CD4-positive, CD25-positive, alpha-beta regulatory T cell (primary cell): ENCODE results near the gene AMMECR1. TPM values are rescaled to one million over a fixed set of nuclear protein-coding genes. Genes with fewer than 3 reads are reported as not detected.
A peak's percentile ranks its signal among the peaks of the same experiment; 100 is the strongest.

ENCODE experiments used
- ATAC-seq, 2 donors: fragments of 150-1000 bp; cut with Tn5 transposase; one replicate each; pipeline ENCODE4 v1.10.0; 2021; ENCODE audit warnings: low read depth in 2 of 2, moderate number of reproducible peaks in 2 of 2, moderate library complexity in 1 of 2
- DNase-seq, 3 donors: peaks; one replicate each; pipeline versions ENCODE4 v3.0.0 to v3.0.0-alpha.2; 2012 to 2022; ENCODE audit warnings: mixed read lengths in 1 of 3
- H3K27ac ChIP-seq: one replicate; pipeline ENCODE4 v1.7.0; 2013; ENCODE audit warnings: mild to moderate bottlenecking, low read length; ENCODE audit not compliant: insufficient read depth, poor library complexity, severe bottlenecking
- H3K27me3 ChIP-seq: one replicate; pipeline ENCODE4 v1.7.0; 2013; ENCODE audit warnings: low read length; ENCODE audit not compliant: control insufficient read depth, insufficient read depth
- H3K36me3 ChIP-seq: one replicate; pipeline ENCODE4 v1.7.0; 2013; ENCODE audit warnings: mild to moderate bottlenecking, low read length, moderate library complexity; ENCODE audit not compliant: control insufficient read depth, insufficient read depth
- H3K4me1 ChIP-seq: 2 replicates; pipeline ENCODE4 v1.7.0; 2013; ENCODE audit warnings: mild to moderate bottlenecking, low read length; ENCODE audit not compliant: insufficient read depth, control insufficient read depth, poor library complexity, severe bottlenecking
- H3K4me3 ChIP-seq: one replicate; pipeline ENCODE4 v1.7.0; 2013; ENCODE audit warnings: low read depth, mild to moderate bottlenecking, low read length, moderate library complexity
- H3K9me3 ChIP-seq, 2 experiments: 1 replicate in 1 of 2; 2 replicates in 1 of 2; pipeline ENCODE4 v1.7.0; 2013; ENCODE audit warnings: low read length in 2 of 2, mild to moderate bottlenecking in 1 of 2, moderate library complexity in 1 of 2; ENCODE audit not compliant: control insufficient read depth in 2 of 2
- H3K27ac Mint-ChIP-seq, 3 donors: one replicate each; pipeline ENCODE4 v1.8.0; 2020 to 2022; ENCODE audit warnings: mild to moderate bottlenecking in 3 of 3, mixed read lengths in 3 of 3, moderate library complexity in 2 of 3
- H3K27me3 Mint-ChIP-seq: one replicate; pipeline ENCODE4 v1.8.0; 2022; ENCODE audit warnings: mild to moderate bottlenecking, mixed read lengths
- H3K36me3 Mint-ChIP-seq: one replicate; pipeline ENCODE4 v1.8.0; 2020; ENCODE audit warnings: mixed read lengths
- H3K4me1 Mint-ChIP-seq, 4 donors: one replicate each; pipeline ENCODE4 v1.8.0; 2020 to 2022; ENCODE audit warnings: mixed read lengths in 4 of 4, mild to moderate bottlenecking in 1 of 4
- H3K4me3 Mint-ChIP-seq, 4 donors: one replicate each; pipeline ENCODE4 v1.8.0; 2020 to 2022; ENCODE audit warnings: mild to moderate bottlenecking in 4 of 4, mixed read lengths in 4 of 4, moderate library complexity in 3 of 4
- H3K9me3 Mint-ChIP-seq, 7 donors: one replicate each; pipeline ENCODE4 v1.8.0; 2020 to 2022; ENCODE audit warnings: mixed read lengths in 7 of 7, mild to moderate bottlenecking in 3 of 7, moderate library complexity in 2 of 7
- polyA plus RNA-seq, 4 donors: library from polyadenylated mRNA; unstranded; fragments of 300-500 nt; fragmentation: Illumina TruSeq; gene quantifications; one replicate each; pipeline ENCODE4 v1.2.3, GENCODE V29; 2021
- total RNA-seq: library from RNA; stranded (reverse); gene quantifications from one replicate; pipeline ENCODE4 v1.2.3, GENCODE V29; 2022

AMMECR1 gene
- total and polyA plus RNA-seq, 5 donors from 2014 or later, result 11.0 to 23.1 (median 15.8) TPM

- peak overlapping the region in 1 of 3 donors; percentile 74 for H3K27ac Mint-ChIP-seq
- no peaks in the 10 kb centered on the region for H3K9me3 ChIP-seq
- ATAC-seq, result no peak
- no peaks in the 10 kb centered on the region for H3K36me3 ChIP-seq
- no peak for DNase-seq
- H3K27me3 Mint-ChIP-seq, result no peaks in the 10 kb centered on the region
- peaks cover 18% of the 10 kb centered on the region for H3K4me1 ChIP-seq
- no peak overlapping the region for H3K27ac ChIP-seq
- no peak overlapping the region for H3K4me3 ChIP-seq
- H3K4me1 Mint-ChIP-seq, result peaks cover 8 to 62% (median 28%) of the 10 kb centered on the region in 4 donors
- no peaks in the 10 kb centered on the region for H3K27me3 ChIP-seq
- H3K9me3 Mint-ChIP-seq, result peaks cover 0 to 4% (median 0%) of the 10 kb centered on the region in 7 donors
- H3K4me3 Mint-ChIP-seq, result no peak overlapping the region
- peaks cover 5% of the 10 kb centered on the region for H3K36me3 Mint-ChIP-seq
These were observed 98.0 kb downstream of the AMMECR1 start for GRCh38 chrX:110219920-110220319.

DNA sequence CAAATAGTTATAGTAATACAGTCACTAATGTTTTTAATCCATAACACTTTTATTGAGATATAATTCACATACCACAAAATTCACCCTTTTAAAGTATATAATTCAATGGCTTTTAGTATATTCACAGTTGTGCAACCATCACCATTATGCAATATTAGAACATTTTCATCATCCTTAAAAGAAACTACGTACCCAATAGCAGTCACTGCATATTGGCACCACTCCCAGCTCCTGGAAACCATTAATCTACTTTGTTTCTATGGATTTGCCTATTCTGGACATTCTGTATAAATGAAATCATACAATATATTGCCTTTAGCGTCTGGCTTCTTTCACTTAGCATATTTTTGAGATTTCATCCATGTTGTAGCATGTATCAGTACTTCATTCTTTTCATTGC, 99.3 kb downstream of the AMMECR1 start:
- no peaks in the 10 kb centered on the region for H3K36me3 ChIP-seq
- peaks cover 18% of the 10 kb centered on the region for H3K4me1 ChIP-seq
- H3K4me1 Mint-ChIP-seq, result peaks cover 8 to 55% (median 26%) of the 10 kb centered on the region in 4 donors
- no peak overlapping the region for H3K4me3 ChIP-seq
- no peaks in the 10 kb centered on the region for H3K9me3 ChIP-seq
- H3K27me3 Mint-ChIP-seq, result no peaks in the 10 kb centered on the region
- H3K27ac ChIP-seq, result no peak overlapping the region
- H3K27ac Mint-ChIP-seq, result no peak overlapping the region
- H3K4me3 Mint-ChIP-seq, result no peak overlapping the region
- DNase-seq, result no peak
- H3K9me3 Mint-ChIP-seq, result peaks cover 0 to 4% (median 0%) of the 10 kb centered on the region in 7 donors
- ATAC-seq, result no peak
- no peaks in the 10 kb centered on the region for H3K27me3 ChIP-seq
- peaks cover 8% of the 10 kb centered on the region for H3K36me3 Mint-ChIP-seq

GRCh38 chrX:110216027-110216426, 101.9 kb downstream of the AMMECR1 start:
- Mint-ChIP-seq H3K27ac (no peak overlapping the region), H3K36me3 (peaks cover 8% of the 10 kb centered on the region), H3K9me3 (peaks cover 0 to 2% (median 0%) of the 10 kb centered on the region in 7 donors), H3K4me3 (no peak overlapping the region), H3K27me3 (no peaks in the 10 kb centered on the region), H3K4me1 (peaks cover 8 to 43% (median 20%) of the 10 kb centered on the region in 4 donors)
- Histone ChIP-seq H3K9me3 (no peaks in the 10 kb centered on the region), H3K27ac (no peak overlapping the region), H3K27me3 (no peaks in the 10 kb centered on the region), H3K4me3 (no peak overlapping the region), H3K36me3 (no peaks in the 10 kb centered on the region), H3K4me1 (peaks cover 13% of the 10 kb centered on the region)
- DNase-seq (no peak), ATAC-seq (no peak)

GRCh38 chrX:110215411-110215810, 102.5 kb downstream of the AMMECR1 start:
- DNase-seq (no peak), ATAC-seq (no peak)
- H3K27me3 Mint-ChIP-seq, result no peaks in the 10 kb centered on the region

DNA sequence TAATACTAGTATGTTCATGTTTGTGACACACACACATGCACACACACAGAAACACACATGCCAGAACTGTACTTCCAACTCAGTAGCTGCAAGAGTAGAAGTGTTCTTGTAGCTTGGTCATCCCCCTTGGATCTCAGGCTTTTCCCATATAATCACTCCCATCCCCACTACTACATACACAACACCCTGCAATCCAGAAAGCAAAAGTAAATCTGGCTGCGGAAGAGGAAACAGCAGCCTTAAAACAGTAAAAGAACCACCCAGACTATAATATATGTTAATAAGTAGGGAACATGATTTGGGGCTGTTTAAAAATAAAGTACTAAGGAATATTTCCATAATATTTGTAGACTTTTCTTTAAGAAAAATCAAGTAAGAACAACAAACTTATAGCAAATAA, 103.2 kb downstream of the AMMECR1 start:
- H3K4me1 ChIP-seq, result peaks cover 11% of the 10 kb centered on the region
- no peaks in the 10 kb centered on the region for H3K9me3 ChIP-seq
- H3K4me3 ChIP-seq, result no peak overlapping the region
- Mint-ChIP-seq H3K27me3 (no peaks in the 10 kb centered on the region), H3K9me3 (no peaks in the 10 kb centered on the region), H3K4me1 (peaks cover 8 to 38% (median 20%) of the 10 kb centered on the region in 4 donors), H3K27ac (no peak overlapping the region), H3K36me3 (peaks cover 8% of the 10 kb centered on the region), H3K4me3 (peak overlapping the region in 1 of 4 donors; percentile 24)
- DNase-seq (no peak), ATAC-seq (no peak)
- H3K27me3 ChIP-seq, result no peaks in the 10 kb centered on the region
- no peak overlapping the region for H3K27ac ChIP-seq
- H3K36me3 ChIP-seq, result no peaks in the 10 kb centered on the region

More at GRCh38 chrX:110215411-110215810, 102.5 kb downstream of the AMMECR1 start:
- Histone ChIP-seq H3K27me3 (no peaks in the 10 kb centered on the region), H3K36me3 (no peaks in the 10 kb centered on the region), H3K4me1 (peaks cover 11% of the 10 kb centered on the region), H3K4me3 (no peak overlapping the region), H3K27ac (no peak overlapping the region), H3K9me3 (no peaks in the 10 kb centered on the region)
- peaks cover 0 to 2% (median 0%) of the 10 kb centered on the region in 7 donors for H3K9me3 Mint-ChIP-seq
- H3K36me3 Mint-ChIP-seq, result peaks cover 8% of the 10 kb centered on the region
- H3K27ac Mint-ChIP-seq, result peak overlapping the region in 1 of 3 donors; percentile 60
- H3K4me3 Mint-ChIP-seq, result no peak overlapping the region
- peaks cover 8 to 42% (median 21%) of the 10 kb centered on the region in 4 donors for H3K4me1 Mint-ChIP-seq

- H3K27ac ChIP-seq, result no peak overlapping the region
- no peak for ATAC-seq
- no peak overlapping the region for H3K4me3 ChIP-seq
- no peaks in the 10 kb centered on the region for H3K27me3 Mint-ChIP-seq
- no peak for DNase-seq
- H3K27ac Mint-ChIP-seq, result no peak overlapping the region
- peaks cover 8 to 30% (median 16%) of the 10 kb centered on the region in 4 donors for H3K4me1 Mint-ChIP-seq
- H3K36me3 Mint-ChIP-seq, result peaks cover 4% of the 10 kb centered on the region
- H3K9me3 ChIP-seq, result no peaks in the 10 kb centered on the region
- H3K27me3 ChIP-seq, result no peaks in the 10 kb centered on the region
- H3K4me3 Mint-ChIP-seq, result no peak overlapping the region
- no peaks in the 10 kb centered on the region for H3K9me3 Mint-ChIP-seq
- peaks cover 11% of the 10 kb centered on the region for H3K4me1 ChIP-seq
- H3K36me3 ChIP-seq, result no peaks in the 10 kb centered on the region
These were observed 104.7 kb downstream of the AMMECR1 start for GRCh38 chrX:110213183-110213582.

DNA sequence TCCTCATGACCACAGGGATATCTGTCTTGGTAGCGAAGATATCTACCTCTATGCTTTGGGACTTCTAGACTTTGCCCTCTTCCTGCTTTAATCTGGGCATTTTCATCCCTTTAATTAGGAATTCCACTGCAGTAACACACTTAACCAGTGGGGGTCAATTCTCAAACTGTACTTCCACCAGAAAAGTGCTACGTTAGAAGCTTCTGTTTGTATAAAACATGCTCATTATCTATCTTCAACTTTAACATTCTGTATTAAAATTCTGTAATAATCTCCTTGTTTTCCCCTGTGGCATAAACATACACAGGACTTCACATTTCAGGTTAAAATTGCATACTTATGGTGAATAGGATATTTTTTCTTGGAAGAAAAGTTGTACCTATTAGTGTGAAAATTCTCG, 105.6 kb downstream of the AMMECR1 start:
- Histone ChIP-seq H3K27ac (no peak overlapping the region), H3K36me3 (no peaks in the 10 kb centered on the region), H3K27me3 (no peaks in the 10 kb centered on the region), H3K9me3 (no peaks in the 10 kb centered on the region), H3K4me3 (no peak overlapping the region), H3K4me1 (peaks cover 4% of the 10 kb centered on the region)
- Mint-ChIP-seq H3K36me3 (peaks cover 4% of the 10 kb centered on the region), H3K9me3 (no peaks in the 10 kb centered on the region), H3K27me3 (no peaks in the 10 kb centered on the region), H3K4me3 (no peak overlapping the region), H3K27ac (no peak overlapping the region), H3K4me1 (peaks cover 2 to 23% (median 13%) of the 10 kb centered on the region in 4 donors)
- no peak for DNase-seq
- no peak for ATAC-seq

GRCh38 chrX:110211340-110211739, 106.5 kb downstream of the AMMECR1 start:
- Mint-ChIP-seq H3K27ac (no peak overlapping the region), H3K4me3 (no peak overlapping the region), H3K27me3 (no peaks in the 10 kb centered on the region), H3K4me1 (peaks cover 0 to 14% (median 11%) of the 10 kb centered on the region in 4 donors), H3K36me3 (peaks cover 5% of the 10 kb centered on the region), H3K9me3 (no peaks in the 10 kb centered on the region)
- DNase-seq, result no peak
- Histone ChIP-seq H3K27me3 (no peaks in the 10 kb centered on the region), H3K27ac (no peak overlapping the region), H3K4me1 (no peaks in the 10 kb centered on the region), H3K9me3 (no peaks in the 10 kb centered on the region), H3K36me3 (no peaks in the 10 kb centered on the region), H3K4me3 (no peak overlapping the region)
- no peak for ATAC-seq
